SK-N-SH treated with all-trans-retinoic acid at 6 μM for 48 hours (cell line): ENCODE data around the gene ZNF778.

Experiments used
- ARNTL ChIP-seq: fragments of 450-650 bp; formaldehyde crosslinking; IDR thresholded peaks from 2 replicates; pipeline ENCODE4 v1.5.0; 2020; ENCODE audit warnings: low read depth, mild to moderate bottlenecking, moderate library complexity, borderline replicate concordance
- GLIS3 ChIP-seq: fragments of 250-450 bp; sonication (Bioruptor Pico); IDR thresholded peaks from 2 replicates; pipeline ENCODE4 v1.5.0; 2020; ENCODE audit warnings: mild to moderate bottlenecking, moderate library complexity
- PPARA ChIP-seq: fragments of 250-450 bp; sonication (Bioruptor Pico); IDR thresholded peaks from 2 replicates; pipeline ENCODE4 v1.5.0; 2020; ENCODE audit warnings: mild to moderate bottlenecking, borderline replicate concordance
- RARB ChIP-seq: fragments of 250-450 bp; sonication (Bioruptor Pico); IDR thresholded peaks from 2 replicates; pipeline ENCODE4 v1.8.0; 2021; ENCODE audit warnings: mild to moderate bottlenecking, moderate library complexity
- TCF4 ChIP-seq: fragments of 250-450 bp; sonication (Bioruptor Pico); IDR thresholded peaks from 2 replicates; pipeline ENCODE4 v1.8.0; 2021; ENCODE audit warnings: mild to moderate bottlenecking, moderate library complexity, borderline replicate concordance
- ZFP3 ChIP-seq: fragments of 250-450 bp; sonication (Bioruptor Pico); IDR thresholded peaks from 2 replicates; pipeline ENCODE4 v1.5.0; 2020; ENCODE audit warnings: mild to moderate bottlenecking, moderate library complexity

DNA sequence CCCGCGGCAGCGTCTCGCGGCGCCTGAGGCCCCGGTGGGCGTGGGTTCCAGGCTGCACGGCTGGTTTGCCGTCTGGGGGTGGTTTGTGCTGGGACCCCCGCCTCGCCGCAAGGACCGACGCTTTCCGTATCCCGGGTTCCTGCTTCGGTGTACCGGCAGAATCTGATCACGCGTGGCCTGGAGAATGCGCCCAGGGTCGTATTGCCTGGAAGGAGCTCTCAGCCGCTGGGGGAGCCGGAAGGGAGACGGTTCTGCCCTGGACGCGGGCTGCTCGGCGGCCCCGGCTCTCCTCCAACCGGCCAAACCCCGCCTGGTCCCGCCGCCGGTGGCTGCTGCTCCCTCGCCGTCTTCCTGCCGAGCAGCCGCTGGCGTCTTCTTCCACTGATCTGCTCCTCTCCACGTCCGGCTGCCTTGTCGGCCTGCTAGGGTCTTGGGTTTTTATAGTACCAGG is 39.8 kb downstream of the ZNF778 start:
- TF ChIP-seq ARNTL (CRISPR knock-in tag) (no peak), ZFP3 (CRISPR knock-in tag) (no peak), PPARA (no peak), TCF4 (no peak), RARB (CRISPR knock-in tag) (no peak), GLIS3 (CRISPR knock-in tag) (no peak)
